D721Med (cell line): ENCODE measurements around the gene NR2F6.
A peak's percentile ranks its signal among the peaks of the same experiment; 100 is the strongest.

ENCODE experiments used
- DNase-seq: peaks from one replicate; pipeline ENCODE4 v3.0.0; 2011; ENCODE audit warnings: low spot score; ENCODE audit not compliant: insufficient read length
- FAIRE-seq: peaks from 2 replicates; lab custom pipeline; 2011; peaks lifted over from hg19 to GRCh38; lab: Jason Lieb, UNC
- TF ChIP-seq, protein P1 (sequence below): IDR thresholded peaks from 2 replicates; pipeline ENCODE4 v1.5.1; 2012; ENCODE audit warnings: mild to moderate bottlenecking, control low read depth; ENCODE audit not compliant: insufficient read depth; ENCODE audit errors: missing control alignments

Gene NR2F6

DNA sequence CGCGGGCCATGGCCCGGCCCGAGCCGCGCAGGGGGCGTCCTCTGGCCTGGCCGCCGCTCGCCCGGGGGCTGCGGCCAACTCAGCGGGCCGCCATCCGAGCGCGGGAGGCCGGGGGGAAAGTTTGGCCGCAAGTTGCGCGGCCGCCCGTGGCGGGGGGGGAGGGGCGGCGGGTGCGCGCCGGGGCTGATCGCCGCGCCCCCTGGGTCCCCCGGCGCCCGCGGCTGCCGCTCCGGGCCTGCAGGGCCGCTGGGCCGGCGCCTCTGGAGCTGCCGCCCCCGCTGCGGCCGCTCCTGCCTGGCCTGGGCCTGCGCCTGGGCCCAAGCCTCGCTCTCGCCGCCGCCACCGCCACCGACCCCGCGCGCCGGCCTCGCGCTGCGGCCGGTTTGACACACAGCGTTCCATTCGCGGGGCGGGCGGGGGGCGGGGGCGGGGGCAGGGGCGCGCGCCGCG is at the start of gene NR2F6:
TSS of gene NR2F6 (minus strand) at position 385 of the 450 bp plus-strand sequence. CDS start 699 bp downstream, outside the sequence.
- TF ChIP-seq, protein P1, sequence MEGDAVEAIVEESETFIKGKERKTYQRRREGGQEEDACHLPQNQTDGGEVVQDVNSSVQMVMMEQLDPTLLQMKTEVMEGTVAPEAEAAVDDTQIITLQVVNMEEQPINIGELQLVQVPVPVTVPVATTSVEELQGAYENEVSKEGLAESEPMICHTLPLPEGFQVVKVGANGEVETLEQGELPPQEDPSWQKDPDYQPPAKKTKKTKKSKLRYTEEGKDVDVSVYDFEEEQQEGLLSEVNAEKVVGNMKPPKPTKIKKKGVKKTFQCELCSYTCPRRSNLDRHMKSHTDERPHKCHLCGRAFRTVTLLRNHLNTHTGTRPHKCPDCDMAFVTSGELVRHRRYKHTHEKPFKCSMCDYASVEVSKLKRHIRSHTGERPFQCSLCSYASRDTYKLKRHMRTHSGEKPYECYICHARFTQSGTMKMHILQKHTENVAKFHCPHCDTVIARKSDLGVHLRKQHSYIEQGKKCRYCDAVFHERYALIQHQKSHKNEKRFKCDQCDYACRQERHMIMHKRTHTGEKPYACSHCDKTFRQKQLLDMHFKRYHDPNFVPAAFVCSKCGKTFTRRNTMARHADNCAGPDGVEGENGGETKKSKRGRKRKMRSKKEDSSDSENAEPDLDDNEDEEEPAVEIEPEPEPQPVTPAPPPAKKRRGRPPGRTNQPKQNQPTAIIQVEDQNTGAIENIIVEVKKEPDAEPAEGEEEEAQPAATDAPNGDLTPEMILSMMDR: no peak
- no peak for DNase-seq
- no peak for FAIRE-seq

DNA sequence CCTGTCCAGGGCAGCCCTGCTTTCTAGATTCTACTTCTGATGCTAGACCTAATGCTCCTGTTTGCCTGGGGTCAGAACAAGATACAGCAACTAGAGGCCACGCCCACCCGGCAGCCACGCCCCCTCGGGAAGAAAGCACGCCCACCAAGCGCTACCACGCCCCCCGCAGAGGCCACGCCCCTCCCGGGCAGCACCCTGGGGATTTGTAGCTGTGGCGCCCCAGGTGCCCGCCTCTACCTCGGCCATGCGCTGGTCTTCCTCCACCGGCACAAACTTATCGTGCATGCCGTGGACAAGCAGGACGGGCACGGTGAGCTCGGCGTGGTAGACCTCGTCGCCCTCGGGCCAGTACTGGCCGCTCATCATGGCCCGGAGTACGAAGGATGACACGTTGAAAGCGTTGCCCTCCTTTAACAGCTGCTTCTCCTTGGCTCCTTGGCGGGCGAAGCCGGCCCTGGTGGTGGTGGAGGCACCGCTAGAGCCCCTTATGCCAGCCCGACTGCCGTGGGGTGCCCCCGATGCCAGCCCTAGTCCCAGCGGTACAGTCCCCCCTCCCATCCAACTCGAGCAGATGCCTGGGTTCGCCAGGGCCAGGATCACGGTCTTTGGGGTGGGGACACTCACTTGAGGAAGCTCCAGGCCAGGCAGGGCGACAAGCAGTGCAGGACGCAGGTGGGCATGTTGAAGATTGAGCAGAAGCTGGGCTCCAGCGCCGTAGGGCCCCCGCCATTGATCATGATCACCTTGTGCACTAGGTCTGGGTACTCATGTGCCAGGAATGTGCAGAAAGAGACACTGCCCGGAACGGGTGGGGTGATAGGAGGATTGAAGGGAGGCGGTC is 48.6 kb upstream of the NR2F6 start:
- FAIRE-seq: no peak
- TF ChIP-seq, protein P1: no peak
- DNase-seq: no peak

DNA sequence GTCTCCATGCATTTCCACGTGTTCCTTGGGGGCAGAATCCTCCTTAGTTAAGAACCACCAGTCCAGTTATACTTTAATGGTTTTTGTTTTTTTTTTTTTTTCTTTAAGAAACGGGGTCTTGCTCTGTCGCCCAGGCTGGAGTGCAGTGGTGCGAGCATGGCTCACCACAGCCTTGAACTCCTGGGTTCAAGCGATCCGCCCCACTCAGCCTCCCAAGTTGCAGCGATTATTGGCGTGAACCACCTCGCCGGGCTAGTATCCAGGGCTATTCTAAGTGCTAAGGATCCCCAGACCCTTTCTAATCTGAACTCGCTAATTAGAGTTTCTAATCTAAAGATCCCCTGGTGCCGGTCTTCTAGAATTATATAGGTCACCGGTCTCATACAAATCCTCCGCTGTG is 47.9 kb upstream of the NR2F6 start:
- DNase-seq: no peak
- no peak for FAIRE-seq
- TF ChIP-seq, protein P1: no peak

DNA sequence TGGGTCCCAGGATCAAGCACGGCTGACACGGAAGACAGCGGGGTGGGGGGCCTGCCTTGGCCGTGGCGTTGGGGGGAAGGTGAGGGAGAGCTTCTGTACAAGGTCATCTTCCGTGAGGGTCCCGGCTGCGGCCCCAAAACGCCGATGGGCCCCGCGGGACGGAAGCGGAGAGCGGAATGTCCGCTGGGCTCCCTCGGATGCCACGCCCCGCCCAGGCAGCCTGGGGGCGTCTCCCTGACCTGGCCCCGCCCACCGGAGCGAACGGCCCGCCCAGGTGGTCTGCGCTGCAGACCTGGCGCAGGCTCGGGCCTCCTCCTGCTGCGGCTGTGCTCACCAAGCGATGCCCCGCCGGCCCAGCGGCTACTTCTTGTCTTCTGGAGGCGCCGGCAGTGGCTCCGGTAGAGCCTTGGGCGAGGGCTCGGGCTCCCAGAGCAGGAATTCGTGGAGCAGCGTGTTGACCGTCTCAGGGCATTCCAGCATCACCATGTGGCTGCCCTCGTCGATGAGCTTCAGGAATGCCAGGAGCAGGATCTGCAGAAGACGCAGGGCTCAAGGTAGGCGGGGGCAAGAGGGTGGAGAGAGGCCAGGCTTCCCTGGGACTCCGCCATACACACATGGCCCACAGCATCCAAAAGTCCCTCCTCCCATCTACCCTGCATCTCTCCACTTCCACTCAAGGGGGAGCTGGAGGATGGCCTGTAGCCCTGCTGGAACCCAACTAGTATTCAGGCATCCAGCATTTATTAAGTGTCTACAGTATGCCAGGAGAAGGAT is 46.8 kb upstream of the NR2F6 start:
- DNase-seq (peak; percentile 94), FAIRE-seq (no peak)
- TF ChIP-seq, protein P1: peak; percentile 58

DNA sequence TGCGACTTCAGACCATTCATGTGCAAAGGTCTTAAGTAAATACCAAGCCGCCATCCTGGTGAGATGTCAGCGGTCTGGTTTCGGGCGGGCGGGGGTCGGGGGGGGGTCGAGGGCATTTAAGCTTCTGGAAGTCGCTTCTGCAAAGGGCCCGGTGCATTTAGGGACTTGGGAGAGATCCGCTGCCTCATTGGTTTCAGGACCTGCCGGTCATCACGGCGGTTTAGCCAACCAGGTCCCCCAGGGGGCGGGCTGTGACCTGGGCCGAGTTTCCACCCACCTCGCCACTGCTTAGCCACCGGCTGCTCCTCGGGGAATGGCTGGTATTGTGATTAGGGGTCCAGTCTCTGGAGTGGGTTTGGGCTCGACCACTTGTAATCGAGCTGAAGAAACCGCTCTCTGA is 43.8 kb upstream of the NR2F6 start:
- TF ChIP-seq, protein P1: no peak
- DNase-seq: peak; percentile 91

DNA sequence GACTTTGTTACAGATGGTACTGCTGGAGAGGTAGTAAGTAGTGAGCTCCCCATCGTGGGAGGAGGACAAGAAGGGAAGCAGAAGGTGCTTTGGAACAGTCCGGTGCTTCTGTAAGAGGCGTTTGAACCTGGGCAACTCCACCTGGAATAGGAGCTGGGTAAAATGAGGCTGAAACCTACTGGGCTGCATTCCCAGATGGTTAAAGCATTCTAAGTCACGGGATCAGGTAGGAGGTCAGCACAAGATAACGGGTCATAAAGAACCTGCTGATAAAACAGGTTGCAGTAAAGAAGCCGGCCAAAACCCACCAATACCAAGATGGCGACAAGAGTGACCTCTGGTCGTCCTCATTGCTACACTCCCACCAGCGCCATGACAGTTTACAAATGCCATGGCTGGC is 41.0 kb upstream of the NR2F6 start:
- FAIRE-seq (no peak), DNase-seq (no peak)
- TF ChIP-seq, protein P1: no peak

More for the DNA sequence above, 43.8 kb upstream of the NR2F6 start:
- no peak for FAIRE-seq
